ENCODE measurements around the gene BTNL8. TPM values are rescaled to one million over a fixed set of nuclear protein-coding genes. Genes with fewer than 3 reads are reported as not detected.

BTNL8 gene
- total and polyA plus RNA-seq, 4 donors = 0.81 to 7.2 (median 2.1) TPM

- peak overlapping the region in 1 of 2 donors; percentile 63 for H3K27ac ChIP-seq (ENCODE audit: low read depth in 1 of 2, low read length in 1 of 2)
- peaks cover 0 to 2% (median 0%) of the 10 kb centered on the region in 5 donors for H3K4me1 ChIP-seq (ENCODE audit: control insufficient read depth in 5 of 5, insufficient read depth in 5 of 5, low read length in 5 of 5)
- no peak for ATAC-seq (ENCODE audit: insufficient read depth, low FRiP score)
- DNase-seq = peak in 1 of 3 donors; percentile 11
- no peak overlapping the region for H3K4me3 ChIP-seq
- H3K9me3 ChIP-seq (ENCODE audit: control insufficient read depth in 4 of 4, insufficient read depth in 3 of 4, low read length in 3 of 4) = peaks cover 0 to 4% (median 1%) of the 10 kb centered on the region in 4 donors
- no peak for TF ChIP-seq CTCF (IDR thresholded peaks at IDR 0.05; ENCODE audit: control extremely low read depth, extremely low read depth)
- H3K27me3 ChIP-seq (ENCODE audit: control insufficient read depth in 3 of 3, insufficient read depth in 3 of 3, low read length in 2 of 3) = no peaks in the 10 kb centered on the region
- H3K36me3 ChIP-seq (ENCODE audit: control insufficient read depth in 4 of 4, insufficient read depth in 4 of 4, low read length in 4 of 4) = no peaks in the 10 kb centered on the region
- 57 to 61% methylated on average over 5 of the region's 5 CpGs for WGBS, 2 donors
- H3K9ac ChIP-seq (ENCODE audit: insufficient read depth in 1 of 2, low read length in 2 of 2) = no peak overlapping the region
Observed at GRCh38 chr5:180900178-180900577, 1.2 kb downstream of the BTNL8 start.

GRCh38 chr5:180901319-180902009, 2.5 kb downstream of the BTNL8 start:
- WGBS, 2 donors = 83 to 84% methylated on average over 7 of the region's 7 CpGs
- Histone ChIP-seq H3K36me3 (ENCODE audit: control insufficient read depth in 4 of 4, insufficient read depth in 4 of 4, low read length in 4 of 4) (no peaks in the 10 kb centered on the region), H3K9ac (ENCODE audit: insufficient read depth in 1 of 2, low read length in 2 of 2) (no peak overlapping the region), H3K4me1 (ENCODE audit: control insufficient read depth in 5 of 5, insufficient read depth in 5 of 5, low read length in 5 of 5) (peaks cover 0 to 2% (median 0%) of the 10 kb centered on the region in 5 donors), H3K4me3 (no peak overlapping the region), H3K9me3 (ENCODE audit: control insufficient read depth in 4 of 4, insufficient read depth in 3 of 4, low read length in 3 of 4) (peaks cover 0 to 4% (median 1%) of the 10 kb centered on the region in 4 donors), H3K27me3 (ENCODE audit: control insufficient read depth in 3 of 3, insufficient read depth in 3 of 3, low read length in 2 of 3) (no peaks in the 10 kb centered on the region), H3K27ac (ENCODE audit: low read depth in 1 of 2, low read length in 1 of 2) (no peak overlapping the region)
- no peak for ATAC-seq (ENCODE audit: insufficient read depth, low FRiP score)
- no peak for TF ChIP-seq CTCF (IDR thresholded peaks at IDR 0.05; ENCODE audit: control extremely low read depth, extremely low read depth)
- DNase-seq = no peak

GRCh38 chr5:180908400-180908799, 9.4 kb downstream of the BTNL8 start:
- TF ChIP-seq CTCF (IDR thresholded peaks at IDR 0.05; ENCODE audit: control extremely low read depth, extremely low read depth) = no peak
- no peak overlapping the region for H3K4me3 ChIP-seq
- ATAC-seq (ENCODE audit: insufficient read depth, low FRiP score) (no peak), DNase-seq (peak in 1 of 3 donors; percentile 6)
- peaks cover 0 to 3% (median 0%) of the 10 kb centered on the region in 5 donors for H3K4me1 ChIP-seq (ENCODE audit: control insufficient read depth in 5 of 5, insufficient read depth in 5 of 5, low read length in 5 of 5)
- H3K27me3 ChIP-seq (ENCODE audit: control insufficient read depth in 3 of 3, insufficient read depth in 3 of 3, low read length in 2 of 3) = no peaks in the 10 kb centered on the region
- no peaks in the 10 kb centered on the region for H3K36me3 ChIP-seq (ENCODE audit: control insufficient read depth in 4 of 4, insufficient read depth in 4 of 4, low read length in 4 of 4)
- no peaks in the 10 kb centered on the region for H3K9me3 ChIP-seq (ENCODE audit: control insufficient read depth in 4 of 4, insufficient read depth in 3 of 4, low read length in 3 of 4)
- 87 to 90% methylated on average over 9 of the region's 9 CpGs for WGBS, 2 donors
- no peak overlapping the region for H3K9ac ChIP-seq (ENCODE audit: insufficient read depth in 1 of 2, low read length in 2 of 2)
- H3K27ac ChIP-seq (ENCODE audit: low read depth in 1 of 2, low read length in 1 of 2) = peak overlapping the region in 1 of 2 donors; percentile 37
